Neural crest cell (in vitro differentiated cells): ENCODE data around the gene LPCAT1. TPM values are rescaled to one million over a fixed set of nuclear protein-coding genes. Genes with fewer than 3 reads are reported as not detected.

ENCODE experiments used
- DNase-seq: peaks from one replicate; pipeline ENCODE4 v3.0.0; 2021; ENCODE audit warnings: low read depth, mixed read lengths, low spot score
- H3K27ac Mint-ChIP-seq: one replicate; pipeline ENCODE4 v1.8.0; 2021; ENCODE audit warnings: mild to moderate bottlenecking, mixed read lengths; ENCODE audit not compliant: unreplicated experiment
- H3K27me3 Mint-ChIP-seq: 2 replicates; pipeline ENCODE4 v1.8.0; 2021; ENCODE audit warnings: low read depth, mild to moderate bottlenecking, mixed read lengths
- H3K36me3 Mint-ChIP-seq: 2 replicates; pipeline ENCODE4 v1.8.0; 2021; ENCODE audit warnings: low read depth, mild to moderate bottlenecking, mixed read lengths
- H3K4me1 Mint-ChIP-seq: 2 replicates; pipeline ENCODE4 v1.8.0; 2021; ENCODE audit warnings: mixed read lengths
- H3K4me3 Mint-ChIP-seq: one replicate; pipeline ENCODE4 v1.8.0; 2021; ENCODE audit warnings: mild to moderate bottlenecking, mixed read lengths
- H3K9me3 Mint-ChIP-seq: 2 replicates; pipeline ENCODE4 v1.8.0; 2021; ENCODE audit warnings: mixed read lengths
- CTCF ChIP-seq: fragments of 200-600 bp; sonication (generic); conservative IDR thresholded peaks from 2 replicates; pipeline ENCODE4 v1.5.0; 2021; ENCODE audit warnings: antibody characterized with exemption, mild to moderate bottlenecking
- total RNA-seq: library from RNA; stranded (reverse); gene quantifications from 2 replicates; pipeline ENCODE4 v1.2.1, GENCODE V29; 2021

Gene LPCAT1
- total RNA-seq, 1 donor from 2014 or later, result 111 TPM

DNA sequence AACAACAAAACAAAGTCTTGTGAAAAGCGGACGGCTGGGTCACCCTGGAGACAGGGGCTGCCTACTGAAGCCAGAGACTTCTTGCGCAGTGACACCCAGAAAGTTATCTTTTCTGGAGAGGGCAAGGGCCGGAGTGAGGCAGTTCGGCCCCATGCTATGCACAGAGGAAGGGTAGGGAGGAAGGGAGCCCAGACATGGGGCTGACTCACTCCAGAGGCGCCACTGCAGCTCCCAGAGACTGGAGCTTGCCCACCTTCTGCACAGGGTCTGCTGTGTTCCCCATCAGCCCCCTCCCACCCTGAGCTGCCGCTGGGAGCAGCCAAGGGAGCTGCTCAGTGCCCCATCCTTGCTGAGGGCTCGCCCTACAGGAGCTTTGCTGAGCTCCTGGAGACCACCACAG, 91.9 kb downstream of the LPCAT1 start:
- Mint-ChIP-seq H3K27ac (no peak overlapping the region), H3K9me3 (peaks cover 12% of the 10 kb centered on the region), H3K4me1 (no peaks in the 10 kb centered on the region), H3K27me3 (no peaks in the 10 kb centered on the region), H3K36me3 (peaks cover 14% of the 10 kb centered on the region), H3K4me3 (no peak overlapping the region)
- no peak for TF ChIP-seq CTCF
- no peak for DNase-seq

GRCh38 chr5:1431021-1431811, 92.5 kb downstream of the LPCAT1 start:
- Mint-ChIP-seq H3K9me3 (peaks cover 12% of the 10 kb centered on the region), H3K4me1 (no peaks in the 10 kb centered on the region), H3K27me3 (peaks cover 4% of the 10 kb centered on the region), H3K27ac (no peak overlapping the region), H3K36me3 (peaks cover 14% of the 10 kb centered on the region), H3K4me3 (no peak overlapping the region)
- no peak for TF ChIP-seq CTCF
- no peak for DNase-seq

DNA sequence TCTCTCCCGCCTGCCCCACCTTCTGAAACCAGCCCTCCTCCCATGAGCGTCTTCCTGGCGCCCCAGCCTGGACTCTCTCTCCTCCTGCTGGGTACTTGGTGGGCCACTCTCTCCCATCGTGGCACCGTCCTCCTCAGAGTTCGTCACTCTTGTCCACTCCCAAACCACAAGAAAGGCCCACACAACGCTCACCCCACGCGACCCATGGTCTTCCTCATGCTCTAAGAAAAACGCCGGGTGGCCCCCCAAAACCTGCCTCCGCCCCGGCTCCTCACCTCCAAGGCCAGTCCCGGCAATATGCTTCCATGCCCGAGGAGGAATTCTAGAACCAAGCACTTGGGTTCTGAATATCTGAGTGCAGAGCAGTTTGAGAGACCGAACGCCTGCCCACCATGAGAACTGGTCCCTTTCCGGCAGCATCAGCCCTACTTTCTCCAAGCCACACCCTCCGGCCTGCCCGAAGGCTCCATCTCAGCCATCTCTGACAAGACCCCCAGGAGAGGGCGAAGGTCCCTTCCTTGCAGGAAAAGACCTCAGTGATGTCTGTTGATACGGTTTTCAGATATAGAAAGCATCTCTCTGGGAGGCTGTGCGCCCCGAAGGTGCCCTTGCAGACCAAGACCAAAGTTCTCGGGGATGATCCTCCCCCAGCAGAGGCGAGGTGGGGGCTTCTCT, 93.5 kb downstream of the LPCAT1 start:
- no peak for TF ChIP-seq CTCF
- H3K4me1 Mint-ChIP-seq, result no peaks in the 10 kb centered on the region
- H3K27me3 Mint-ChIP-seq, result peaks cover 12% of the 10 kb centered on the region
- H3K36me3 Mint-ChIP-seq, result peaks cover 14% of the 10 kb centered on the region
- DNase-seq, result no peak
- H3K27ac Mint-ChIP-seq, result no peak overlapping the region
- peaks cover 16% of the 10 kb centered on the region for H3K9me3 Mint-ChIP-seq
- no peak overlapping the region for H3K4me3 Mint-ChIP-seq

GRCh38 chr5:1429496-1429895, 94.3 kb downstream of the LPCAT1 start:
- Mint-ChIP-seq H3K4me3 (no peak overlapping the region), H3K36me3 (peaks cover 14% of the 10 kb centered on the region), H3K27me3 (peaks cover 16% of the 10 kb centered on the region), H3K4me1 (no peaks in the 10 kb centered on the region), H3K27ac (no peak overlapping the region), H3K9me3 (peaks cover 16% of the 10 kb centered on the region)
- TF ChIP-seq CTCF, result no peak
- no peak for DNase-seq

DNA sequence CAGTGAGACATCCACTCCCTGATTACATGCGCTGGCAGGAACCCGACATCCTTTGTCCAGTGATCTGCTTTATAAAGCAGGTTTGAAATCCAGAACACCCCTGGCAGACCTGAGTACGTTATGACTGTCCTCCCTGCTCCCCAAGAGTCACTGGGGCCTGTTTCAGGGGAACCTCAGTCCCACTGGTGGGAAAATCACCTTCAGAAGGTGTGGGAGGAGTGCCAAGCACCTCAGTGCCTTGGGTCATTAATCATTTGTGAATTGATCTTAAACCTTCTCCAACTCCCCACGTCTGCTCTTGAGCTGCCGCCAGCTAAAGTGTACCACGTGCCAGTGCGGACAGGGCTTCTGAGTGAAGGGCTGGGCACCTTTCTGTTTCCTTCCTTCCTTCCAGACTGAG, 94.7 kb downstream of the LPCAT1 start:
- H3K9me3 Mint-ChIP-seq, result peaks cover 16% of the 10 kb centered on the region
- no peak overlapping the region for H3K27ac Mint-ChIP-seq
- no peak overlapping the region for H3K4me3 Mint-ChIP-seq
- peaks cover 19% of the 10 kb centered on the region for H3K27me3 Mint-ChIP-seq
- DNase-seq, result no peak
- H3K4me1 Mint-ChIP-seq, result no peaks in the 10 kb centered on the region
- H3K36me3 Mint-ChIP-seq, result peaks cover 14% of the 10 kb centered on the region
- no peak for TF ChIP-seq CTCF
